Colon (tissue), 2 donors: ENCODE results near the gene PRLR.

Source experiments
- FAIRE-seq: peaks from 2 replicates; lab custom pipeline; 2012; peaks lifted over from hg19 to GRCh38; lab: Jason Lieb, UNC
- donor health status: control.
- donor health status: control.

PRLR gene

GRCh38 chr5:35159370-35159742 is 70.9 kb downstream of the PRLR start:
- no peak for FAIRE-seq

- no peak for FAIRE-seq
Measured at GRCh38 chr5:35158622-35159369, 71.5 kb downstream of the PRLR start.

GRCh38 chr5:35158204-35158603 is 72.1 kb downstream of the PRLR start:
- FAIRE-seq = no peak

- no peak for FAIRE-seq
Measured at GRCh38 chr5:35153375-35153932, 76.8 kb downstream of the PRLR start.

GRCh38 chr5:35152733-35153132 is 77.6 kb downstream of the PRLR start:
- FAIRE-seq = no peak

GRCh38 chr5:35151146-35151920 is 79.0 kb downstream of the PRLR start:
- no peak for FAIRE-seq

- no peak for FAIRE-seq
Measured at GRCh38 chr5:35149041-35149440, 81.2 kb downstream of the PRLR start.

GRCh38 chr5:35146406-35146805 is 83.9 kb downstream of the PRLR start:
- FAIRE-seq = no peak

GRCh38 chr5:35145691-35146317 is 84.5 kb downstream of the PRLR start:
- no peak for FAIRE-seq

GRCh38 chr5:35145012-35145411 is 85.3 kb downstream of the PRLR start:
- no peak for FAIRE-seq

GRCh38 chr5:35143841-35144240 is 86.4 kb downstream of the PRLR start:
- FAIRE-seq = no peak

- no peak for FAIRE-seq
Measured at GRCh38 chr5:35141739-35142138, 88.5 kb downstream of the PRLR start.

- FAIRE-seq = no peak
Measured at GRCh38 chr5:35138232-35138631, 92.1 kb downstream of the PRLR start.

- no peak for FAIRE-seq
Measured at GRCh38 chr5:35136386-35136785, 93.9 kb downstream of the PRLR start.

- no peak for FAIRE-seq
Measured at GRCh38 chr5:35135239-35135700, 95.0 kb downstream of the PRLR start.

- no peak for FAIRE-seq
Measured at GRCh38 chr5:35134278-35135030, 95.8 kb downstream of the PRLR start.

GRCh38 chr5:35133186-35133585 is 97.1 kb downstream of the PRLR start:
- FAIRE-seq = no peak

- FAIRE-seq = no peak
Measured at GRCh38 chr5:35131723-35132122, 98.6 kb downstream of the PRLR start.

- no peak for FAIRE-seq
Measured at GRCh38 chr5:35129921-35130485, 100.3 kb downstream of the PRLR start.

GRCh38 chr5:35129276-35129675 is 101.0 kb downstream of the PRLR start:
- FAIRE-seq = no peak

- no peak for FAIRE-seq
Measured at GRCh38 chr5:35127006-35127405, 103.3 kb downstream of the PRLR start.

- FAIRE-seq = no peak
Measured at GRCh38 chr5:35125746-35126145, 104.5 kb downstream of the PRLR start.
